ENCODE data around the gene IKBKE.

Gene IKBKE

DNA sequence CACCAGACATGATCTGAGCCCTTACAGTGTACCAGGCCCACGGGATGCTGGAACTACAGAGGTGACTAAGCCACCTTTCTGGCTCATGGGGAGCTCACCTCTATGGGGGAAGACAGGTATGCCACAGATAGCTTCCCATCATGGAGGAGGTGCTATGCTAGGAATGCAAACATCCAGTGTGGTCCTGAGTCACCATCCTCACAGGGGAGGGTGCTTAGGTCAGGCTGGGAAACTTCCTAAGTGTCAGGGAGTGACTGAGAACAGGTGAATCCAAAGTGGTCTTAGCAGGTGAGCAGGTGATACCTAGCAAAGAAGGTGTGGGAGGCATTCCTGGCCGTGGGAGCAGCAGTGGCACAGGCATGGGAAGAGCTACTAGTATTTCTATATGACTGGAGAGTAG lies 28.4 kb downstream of the IKBKE start:
- DNase-seq = no peak

DNA sequence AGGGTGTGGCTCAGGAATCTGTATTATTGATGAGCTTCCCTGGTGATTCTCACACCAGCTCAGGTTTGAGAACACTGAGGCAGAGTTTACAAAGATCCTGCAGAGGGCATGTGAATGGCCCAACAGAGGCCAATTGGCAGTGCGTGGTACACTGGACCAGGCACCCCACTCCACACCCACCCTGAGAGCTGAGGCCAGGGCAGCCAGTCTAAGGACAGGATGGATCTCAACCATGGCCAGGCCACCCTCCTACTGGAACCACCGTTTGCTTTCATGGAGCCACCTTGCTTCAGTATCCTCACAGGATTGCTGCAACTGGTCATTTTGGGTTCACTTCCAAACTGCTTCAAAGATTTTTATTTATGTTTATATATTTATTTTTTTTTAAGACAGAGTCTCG lies 29.8 kb downstream of the IKBKE start:
- DNase-seq = no peak

DNA sequence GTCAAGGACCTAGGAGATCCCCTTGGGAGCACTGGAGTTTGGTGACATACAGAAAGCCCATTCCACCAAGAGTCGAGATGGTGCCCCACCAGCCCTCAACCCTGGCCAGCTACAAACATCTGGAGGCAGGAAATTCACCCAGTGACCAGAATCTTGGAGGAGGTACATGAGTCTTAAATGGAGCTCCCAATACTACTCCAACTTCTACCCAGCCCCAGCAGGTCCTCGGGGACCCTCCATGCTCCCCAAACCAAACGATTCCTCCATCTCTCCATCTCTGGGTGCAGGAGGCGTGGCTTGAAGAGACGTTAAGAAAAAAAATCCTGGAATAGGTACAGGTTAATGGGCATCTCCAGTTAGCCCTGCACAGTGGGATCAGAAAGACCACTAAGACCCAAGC lies 31.6 kb downstream of the IKBKE start:
- DNase-seq = no peak

DNA sequence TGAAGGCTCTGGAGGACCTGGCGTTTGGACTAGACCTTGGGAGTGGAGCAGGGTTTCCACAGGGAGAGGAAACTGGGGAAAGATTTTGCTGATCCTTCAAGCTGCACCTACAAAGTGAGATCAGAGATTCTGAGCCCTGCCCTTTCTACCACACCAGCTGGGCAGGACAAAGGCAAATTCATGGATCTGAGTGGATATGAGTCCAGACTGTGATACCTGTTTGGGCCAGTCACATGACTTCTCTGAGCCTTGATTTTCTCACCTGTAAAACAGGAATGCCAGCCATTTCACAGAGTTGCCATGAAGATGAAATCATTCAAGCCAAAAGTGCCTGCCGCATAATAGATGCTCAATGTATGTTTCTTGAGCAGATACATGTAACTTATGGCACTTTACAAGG lies 32.1 kb downstream of the IKBKE start:
- no peak for DNase-seq

DNA sequence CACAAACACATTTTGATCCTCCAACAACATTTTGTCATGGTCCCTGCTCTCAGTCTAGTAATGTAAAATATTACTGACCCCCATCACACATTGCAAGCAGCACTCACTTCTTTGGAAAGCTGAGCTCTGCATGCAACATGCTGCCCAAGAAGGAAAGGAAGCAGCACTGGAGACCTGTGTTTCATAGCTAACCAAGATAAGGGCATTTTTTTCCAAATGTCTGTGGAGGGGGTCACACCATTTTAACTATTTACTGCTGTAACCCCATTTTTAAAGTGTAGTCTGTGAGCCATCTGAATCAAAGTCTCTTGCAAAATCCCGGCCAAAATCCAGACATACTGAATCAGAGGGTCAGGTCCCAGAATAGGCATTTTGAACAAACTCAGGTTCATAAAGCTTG lies 32.5 kb downstream of the IKBKE start:
- DNase-seq = no peak

DNA sequence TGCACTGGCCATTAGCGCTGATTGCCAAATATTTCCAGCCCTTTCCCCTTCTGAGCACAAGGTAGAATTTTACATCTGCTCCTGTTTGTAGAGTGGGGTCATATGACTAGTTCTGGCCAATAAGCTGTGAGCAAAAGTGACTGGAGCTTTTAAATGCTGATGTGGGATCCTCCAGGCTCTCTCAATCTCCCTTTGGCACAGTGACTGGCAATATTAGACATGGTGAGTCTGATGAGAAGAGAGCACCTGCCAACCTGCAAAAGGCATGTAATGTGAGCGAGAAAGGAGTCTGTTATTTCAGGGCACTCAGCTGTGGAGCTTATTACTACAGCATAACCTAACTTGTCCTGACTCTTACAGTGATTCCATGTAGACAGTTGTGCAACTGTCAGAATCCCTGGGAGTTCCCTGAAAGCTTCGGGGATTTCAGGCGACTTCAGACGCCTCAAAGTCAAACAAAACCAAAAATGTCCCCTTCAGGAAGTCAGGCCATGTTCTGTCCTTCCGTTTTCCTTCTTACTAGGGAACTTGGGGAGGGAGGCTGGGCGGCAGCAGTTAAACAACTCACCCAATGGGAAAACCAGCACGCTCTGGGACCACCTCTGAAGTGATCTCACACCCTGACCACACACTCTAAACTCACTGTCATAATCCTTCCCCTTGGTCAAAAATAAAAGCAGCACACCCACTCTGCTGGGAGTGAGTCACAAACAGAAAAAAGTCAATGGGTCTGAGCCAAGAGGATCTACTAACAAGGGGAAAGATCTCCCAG lies 33.5 kb downstream of the IKBKE start:
- DNase-seq = peak; percentile 99

DNA sequence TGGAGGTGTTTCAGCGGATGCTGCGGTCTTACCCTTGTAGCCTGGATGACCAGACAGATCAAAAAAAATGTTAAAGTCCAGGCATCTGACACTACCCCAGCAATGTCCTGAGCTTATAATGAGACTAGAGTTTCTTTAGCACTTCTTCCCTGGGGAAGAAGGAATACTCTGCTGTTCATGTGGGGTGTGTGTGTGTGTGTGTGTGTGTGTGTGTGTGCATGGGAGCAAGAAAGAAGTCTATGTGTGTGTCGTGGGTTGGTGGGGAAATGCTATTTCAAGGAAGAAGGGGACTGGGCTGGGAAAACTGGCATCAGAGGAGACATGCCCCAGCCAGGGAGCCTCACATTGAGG lies 34.1 kb downstream of the IKBKE start:
- DNase-seq = no peak

DNA sequence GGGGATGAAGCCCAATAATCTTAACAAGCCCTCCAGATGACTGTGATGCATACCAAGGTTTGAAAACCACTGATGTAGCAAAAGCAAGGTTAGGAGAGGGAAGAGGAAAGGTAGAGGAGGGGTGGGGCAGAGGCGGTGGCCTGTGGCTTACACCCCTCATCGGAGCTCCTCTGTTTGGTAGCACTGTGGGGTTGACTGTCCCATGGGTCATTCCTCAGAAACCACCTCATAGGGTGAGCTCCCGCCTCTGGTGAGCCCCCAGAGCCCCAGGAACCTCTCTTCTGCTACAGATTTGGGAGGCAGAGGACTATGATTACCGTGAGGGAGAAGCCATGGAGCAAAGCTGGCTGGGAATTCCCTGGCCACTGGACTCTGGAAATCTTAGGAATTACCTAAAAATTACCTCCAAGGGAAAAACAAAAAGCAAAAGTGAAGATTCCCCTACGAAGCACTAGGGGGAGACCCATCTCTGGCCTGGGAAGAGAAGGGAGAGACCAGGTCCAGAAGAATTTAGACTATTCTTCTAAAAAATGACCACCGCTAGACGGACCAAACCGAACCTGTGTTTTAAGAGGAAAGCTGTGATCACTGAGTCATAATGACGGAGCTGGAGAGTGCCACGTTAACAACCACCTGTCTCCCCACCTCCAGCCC lies 35.6 kb downstream of the IKBKE start:
- DNase-seq = peak; percentile 53

DNA sequence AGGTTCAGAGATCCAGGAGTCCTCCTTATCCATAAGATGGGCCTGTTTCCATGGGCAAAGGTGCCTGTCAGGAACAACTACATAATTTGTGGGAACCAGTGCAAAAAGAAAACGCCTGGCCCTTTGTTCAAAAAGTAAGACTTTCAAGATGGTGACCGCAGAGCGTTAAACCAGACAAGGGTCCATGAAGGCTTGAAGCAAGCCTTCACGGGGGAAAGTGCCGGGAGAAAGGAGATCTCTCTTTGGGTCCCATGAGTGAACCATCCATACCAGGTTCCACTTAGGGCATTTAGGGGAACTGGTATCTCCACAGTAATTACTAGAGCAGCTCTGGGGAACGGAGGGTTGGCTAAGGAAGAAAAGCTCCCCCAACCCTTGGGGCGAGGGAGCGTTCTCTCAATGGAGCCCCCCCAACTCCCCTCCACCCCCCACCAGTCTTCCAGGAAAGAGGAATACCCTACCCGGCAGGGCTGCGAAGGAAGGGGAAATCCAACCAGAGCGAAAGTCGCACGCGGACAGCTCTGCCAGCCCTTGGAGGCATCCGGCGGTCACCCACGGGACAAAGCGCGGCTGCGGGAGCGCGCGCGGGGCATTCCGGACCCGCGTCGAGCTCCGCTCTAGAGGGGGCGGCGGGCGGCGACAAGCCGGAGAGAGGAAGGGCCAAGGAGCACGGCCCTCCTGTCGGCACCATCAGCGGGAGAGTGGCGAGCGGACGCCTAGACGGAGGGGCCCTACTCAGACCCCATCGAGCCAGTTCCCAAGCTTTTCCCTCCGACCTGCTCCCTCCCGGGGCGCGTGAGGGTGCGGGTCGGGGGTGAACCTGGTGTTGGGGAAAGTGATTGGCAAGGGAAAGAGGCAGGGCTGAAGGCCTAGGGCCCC lies 36.4 kb downstream of the IKBKE start:
- no peak for DNase-seq

DNA sequence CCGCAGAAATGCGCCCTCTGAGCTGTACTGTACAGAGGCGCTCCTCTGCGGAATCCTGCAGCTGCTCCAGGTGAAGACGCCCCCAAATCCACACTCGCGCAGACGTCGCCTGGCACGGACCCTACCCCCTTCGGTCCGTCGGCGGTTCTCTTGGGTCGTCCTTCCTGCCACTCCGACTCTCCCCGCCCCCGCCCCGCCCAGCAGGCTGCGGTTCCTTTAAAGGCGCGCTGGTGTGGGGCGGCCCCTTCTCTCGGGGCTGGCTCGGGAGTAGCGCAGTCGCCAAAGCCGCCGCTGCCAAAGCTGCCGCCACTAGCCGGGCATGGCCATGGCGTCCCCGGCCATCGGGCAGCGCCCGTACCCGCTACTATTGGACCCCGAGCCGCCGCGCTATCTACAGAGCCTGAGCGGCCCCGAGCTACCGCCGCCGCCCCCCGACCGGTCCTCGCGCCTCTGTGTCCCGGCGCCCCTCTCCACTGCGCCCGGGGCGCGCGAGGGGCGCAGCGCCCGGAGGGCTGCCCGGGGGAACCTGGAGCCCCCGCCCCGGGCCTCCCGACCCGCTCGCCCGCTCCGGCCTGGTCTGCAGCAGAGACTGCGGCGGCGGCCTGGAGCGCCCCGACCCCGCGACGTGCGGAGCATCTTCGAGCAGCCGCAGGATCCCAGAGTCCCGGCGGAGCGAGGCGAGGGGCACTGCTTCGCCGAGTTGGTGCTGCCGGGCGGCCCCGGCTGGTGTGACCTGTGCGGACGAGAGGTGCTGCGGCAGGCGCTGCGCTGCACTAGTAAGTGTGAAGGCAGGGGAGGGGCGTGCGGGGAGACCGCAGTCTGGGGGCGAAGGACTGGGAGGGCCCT lies 37.2 kb downstream of the IKBKE start, which contains the start of gene RASSF5:
Gene RASSF5, plus strand, starts transcription at position 248 of the 846 bp plus-strand sequence. Its CDS starts 72 bp downstream, at position 320.
- peak; percentile 58 for DNase-seq

DNA sequence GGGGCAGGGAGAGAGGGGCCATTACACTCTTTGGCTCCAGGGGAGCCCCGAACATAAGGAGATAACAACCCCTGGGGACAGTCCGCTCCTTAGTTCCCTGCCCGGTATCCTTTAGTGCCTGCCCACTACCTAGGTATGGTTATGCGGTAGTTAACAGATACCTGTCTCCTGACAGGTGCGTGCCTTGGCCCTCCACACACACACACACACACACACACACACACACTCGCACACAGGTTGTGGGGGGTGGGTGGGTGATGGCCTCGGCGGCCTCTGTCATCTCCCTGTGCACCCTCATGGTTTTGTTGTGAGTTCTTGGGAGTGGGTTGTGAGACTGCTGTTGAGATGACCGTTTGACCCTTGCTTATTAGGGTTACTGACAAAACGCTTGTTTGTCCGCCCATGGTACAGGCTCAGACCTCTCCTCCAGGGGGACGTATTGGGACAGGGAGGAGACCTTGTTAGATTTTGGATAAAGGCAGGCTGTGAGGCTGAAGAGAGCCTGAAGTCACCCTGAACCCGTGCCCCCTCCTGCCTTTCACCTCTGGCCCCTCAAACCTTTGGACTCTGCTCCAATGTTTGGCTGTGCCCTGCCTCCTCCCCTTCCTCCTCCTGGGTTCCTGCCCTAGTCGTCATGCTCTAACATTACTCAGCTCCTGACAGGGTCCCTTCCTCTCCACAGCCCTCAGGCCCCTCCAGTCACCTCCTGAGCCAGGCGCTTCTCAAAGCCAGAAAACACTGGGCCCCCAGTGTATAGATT lies 38.0 kb downstream of the IKBKE start:
- no peak for DNase-seq

DNA sequence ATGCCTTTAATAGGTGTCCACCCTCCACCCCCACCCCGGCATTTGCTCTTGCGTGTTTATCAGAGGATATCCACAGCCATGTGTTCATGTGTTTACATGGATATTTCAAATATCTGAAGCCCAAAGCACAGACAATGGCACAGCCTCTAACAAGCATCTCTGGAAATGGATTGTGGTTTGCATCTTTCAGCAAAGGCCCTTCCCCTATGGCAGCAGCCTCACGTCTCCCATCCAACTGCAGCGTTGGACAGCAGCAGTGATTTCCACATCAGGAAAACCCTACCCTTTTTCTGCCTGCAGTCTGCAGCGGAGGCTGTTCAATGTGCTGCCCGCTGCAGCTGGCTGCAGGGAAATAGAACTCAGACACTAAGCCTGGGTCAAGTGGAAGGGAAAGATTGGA lies 38.7 kb downstream of the IKBKE start:
- DNase-seq = peak; percentile 45

DNA sequence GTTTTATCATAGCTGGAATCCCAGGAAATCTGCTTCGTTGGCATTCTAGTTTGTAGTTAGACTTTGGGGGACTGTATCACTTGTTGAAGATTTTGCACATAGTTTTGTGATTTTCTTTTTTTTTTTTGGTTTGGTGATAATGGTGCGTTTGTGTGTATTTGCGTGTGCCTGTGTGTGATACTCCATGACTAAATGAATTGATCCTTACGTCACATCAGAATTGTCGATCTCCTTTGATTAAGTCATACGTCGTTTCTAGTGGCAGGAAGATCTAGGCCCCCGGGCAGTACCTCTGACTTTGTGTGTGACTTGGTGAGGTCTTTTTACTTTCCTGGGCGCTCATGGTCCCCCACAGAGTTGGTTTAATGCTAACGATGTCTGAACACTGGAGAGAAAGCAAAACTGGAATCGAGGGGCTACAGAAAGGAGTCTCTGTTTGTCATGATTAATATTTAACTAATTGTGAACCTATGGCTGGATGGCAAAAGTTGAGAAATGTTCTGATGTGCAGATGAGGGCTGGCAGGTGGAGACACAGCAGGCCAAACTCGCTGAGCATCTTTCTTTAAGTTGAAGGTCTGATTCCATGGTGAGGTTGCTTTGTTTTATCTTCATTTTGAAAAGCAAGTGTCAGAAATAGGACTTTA lies 39.5 kb downstream of the IKBKE start:
- DNase-seq = no peak

DNA sequence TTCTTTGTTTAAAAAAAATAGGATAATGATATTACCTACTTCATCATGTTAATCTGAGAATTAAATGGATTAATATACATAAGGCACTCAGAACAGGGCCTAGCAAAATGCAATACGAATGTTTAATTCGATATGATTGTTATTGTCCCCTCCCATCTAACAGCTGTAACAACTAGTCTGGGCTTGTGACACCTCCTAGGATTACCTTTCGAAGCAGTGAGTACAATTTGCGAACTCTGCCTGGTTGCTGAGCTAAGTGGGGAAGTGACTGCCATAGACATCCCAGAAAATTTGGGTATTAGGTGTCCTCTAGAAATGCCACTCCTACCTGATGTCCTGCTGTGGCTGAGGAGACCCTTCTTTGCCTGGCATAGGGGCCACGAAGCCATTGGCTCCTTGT lies 40.1 kb downstream of the IKBKE start:
- no peak for DNase-seq

DNA sequence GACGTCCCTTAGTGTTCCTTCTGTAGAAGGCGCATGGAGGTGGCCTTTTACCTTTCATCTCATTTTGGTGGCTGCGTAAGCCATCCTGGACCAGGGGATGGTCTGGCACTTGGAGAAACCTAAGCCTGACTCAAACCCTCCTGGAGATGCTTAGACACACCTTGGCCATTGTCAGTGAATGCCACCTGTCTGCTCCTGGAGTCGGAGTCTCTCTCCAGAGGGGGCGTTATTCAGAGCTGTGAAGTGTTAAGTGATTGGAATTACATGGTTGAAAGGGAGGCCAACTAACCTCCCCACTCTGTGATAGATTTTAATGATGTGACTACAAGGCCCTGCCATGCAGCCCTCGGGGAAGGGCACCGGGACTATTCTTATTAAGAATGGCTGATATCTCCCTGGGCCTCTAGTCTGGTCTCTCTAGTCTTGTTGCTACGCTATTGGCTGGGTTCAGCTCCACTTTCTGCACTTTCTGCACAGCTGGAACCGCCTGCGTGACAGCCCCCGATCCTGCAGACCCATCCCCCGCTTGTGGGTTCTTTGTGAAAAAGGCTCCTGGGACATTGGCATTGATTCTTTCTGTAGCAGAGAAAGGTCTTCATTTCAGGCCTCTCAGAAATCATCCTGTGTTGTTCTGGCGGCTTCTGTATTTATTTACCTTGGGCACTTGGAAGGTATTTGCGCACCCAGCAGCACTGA lies 41.2 kb downstream of the IKBKE start:
- no peak for DNase-seq

DNA sequence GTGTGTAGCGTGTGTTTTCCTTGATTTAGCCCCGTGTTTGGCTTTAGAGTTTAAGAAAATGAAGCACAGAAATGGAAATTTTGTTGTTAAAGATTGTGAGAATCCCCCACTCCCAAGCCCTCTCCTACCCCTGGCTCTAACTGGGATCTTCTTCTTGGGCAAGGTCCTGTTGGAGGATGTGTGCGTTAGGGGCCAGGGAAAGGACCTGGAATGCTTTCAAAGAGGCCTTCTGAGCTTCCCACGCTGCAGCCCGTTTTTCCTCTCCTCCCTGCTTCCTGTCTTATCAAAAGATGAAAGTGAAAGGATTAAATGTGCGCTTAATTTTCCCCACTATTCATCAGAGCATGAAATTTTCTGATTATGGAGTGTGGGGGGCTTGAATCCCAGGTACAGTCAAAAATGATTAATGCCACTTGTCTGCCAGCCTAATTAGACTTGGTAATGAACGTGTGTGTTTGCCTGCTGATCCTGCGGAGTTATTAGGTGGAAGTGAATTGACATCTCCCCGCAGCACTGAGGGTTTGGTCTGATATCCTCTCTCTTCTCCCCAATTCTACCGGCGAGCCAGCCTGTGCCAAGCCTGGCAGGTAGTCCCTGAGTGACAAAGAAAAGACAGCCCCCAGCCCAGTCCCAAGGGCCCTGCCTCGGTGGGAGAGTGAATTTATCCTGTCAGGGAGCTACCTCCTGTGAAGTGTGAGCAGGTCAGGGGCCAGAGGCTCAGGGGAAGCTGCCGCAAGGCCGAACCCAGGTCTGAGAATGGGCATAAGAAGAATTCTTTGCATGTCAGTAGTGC lies 42.0 kb downstream of the IKBKE start:
- DNase-seq = no peak

DNA sequence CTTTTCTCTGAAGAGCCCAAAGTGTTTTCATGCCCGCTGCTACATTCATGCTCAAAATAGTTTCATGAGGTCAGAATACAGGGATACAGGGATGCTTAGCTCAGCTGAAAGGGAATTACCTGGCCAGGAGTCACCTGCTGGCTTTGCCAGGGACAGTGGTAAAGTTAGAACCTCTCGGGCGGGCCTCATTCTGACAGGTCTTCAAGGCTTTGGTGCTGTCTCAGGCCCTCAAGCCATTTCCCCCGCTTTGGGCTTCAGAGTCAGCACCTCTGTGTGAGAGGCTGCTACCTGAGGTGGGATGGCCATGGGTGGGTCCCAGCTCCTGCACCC lies 42.5 kb downstream of the IKBKE start:
- no peak for DNase-seq

DNA sequence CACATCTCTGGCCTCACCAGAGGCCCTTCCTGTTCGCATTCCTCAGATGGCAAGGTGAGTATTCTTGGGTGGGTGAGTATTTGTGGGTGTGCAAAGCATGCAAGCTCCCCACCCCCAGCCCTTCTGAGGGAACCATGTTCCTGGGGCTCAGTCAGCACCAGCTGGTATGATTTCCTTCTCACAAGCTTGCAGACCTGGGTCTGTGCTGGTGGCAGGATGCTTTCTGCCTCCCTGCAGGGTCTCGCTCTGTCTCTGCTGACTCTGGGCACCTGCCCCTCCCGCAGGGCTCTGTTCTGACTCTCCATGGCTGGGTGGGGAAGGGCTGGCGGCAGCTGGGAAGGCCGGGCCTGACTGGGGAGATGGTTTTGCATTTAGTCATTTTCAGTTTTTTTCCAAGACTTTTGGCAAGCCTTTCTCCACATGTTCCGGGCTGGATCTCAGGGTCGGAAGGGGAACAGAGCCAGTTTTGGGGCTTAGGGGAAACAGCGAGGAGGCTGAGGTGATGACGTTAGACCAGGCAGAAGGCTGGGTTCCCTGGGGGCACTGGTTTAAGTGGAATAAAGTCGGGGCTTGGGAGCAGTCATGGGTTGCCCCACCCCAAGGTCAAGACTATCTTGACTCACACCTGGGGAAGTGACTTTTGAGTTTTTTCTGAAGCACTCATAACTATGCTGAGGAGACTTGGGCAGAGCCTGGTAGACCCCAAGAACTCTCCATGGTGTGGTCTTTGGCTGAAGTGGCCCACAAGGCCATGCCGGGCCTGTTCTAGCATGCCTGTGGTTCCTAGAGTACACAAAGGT lies 43.2 kb downstream of the IKBKE start:
- DNase-seq = peak; percentile 89

DNA sequence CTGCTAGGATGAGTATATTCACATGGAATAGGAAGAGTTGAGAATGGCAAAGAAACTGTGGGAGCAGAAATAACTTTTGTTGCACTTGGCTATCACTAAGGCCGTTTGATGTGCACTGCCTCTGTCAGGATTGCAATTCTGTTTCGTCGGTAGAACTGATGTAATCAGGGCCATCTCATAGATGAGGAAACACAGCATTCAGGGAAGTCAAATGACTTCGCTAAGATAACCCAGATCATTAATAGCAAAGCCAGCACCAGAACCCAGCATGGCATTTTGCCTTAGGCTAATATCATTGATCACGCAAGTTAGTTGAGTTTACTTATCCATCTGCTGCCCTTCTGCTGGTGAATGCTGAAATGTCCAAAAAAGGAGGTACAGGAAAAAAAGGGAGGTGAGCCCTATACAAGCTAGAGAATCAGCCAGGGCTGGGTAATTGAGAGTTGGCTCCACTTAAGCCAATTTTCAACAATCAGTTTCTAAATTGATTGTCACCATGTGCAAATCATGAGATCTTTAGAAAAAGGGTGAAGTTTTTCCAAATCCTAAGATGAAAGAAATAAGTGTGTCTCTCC lies 44.6 kb downstream of the IKBKE start:
- DNase-seq = no peak

Measured in HCEC 1CT (cell line).